Measurements from ENCODE around the gene LRSAM1. TPM values are rescaled to one million over a fixed set of nuclear protein-coding genes. Genes with fewer than 3 reads are reported as not detected.

The LRSAM1 gene
- total and polyA plus RNA-seq, 2 donors = 12.6 to 21.2 TPM

DNA sequence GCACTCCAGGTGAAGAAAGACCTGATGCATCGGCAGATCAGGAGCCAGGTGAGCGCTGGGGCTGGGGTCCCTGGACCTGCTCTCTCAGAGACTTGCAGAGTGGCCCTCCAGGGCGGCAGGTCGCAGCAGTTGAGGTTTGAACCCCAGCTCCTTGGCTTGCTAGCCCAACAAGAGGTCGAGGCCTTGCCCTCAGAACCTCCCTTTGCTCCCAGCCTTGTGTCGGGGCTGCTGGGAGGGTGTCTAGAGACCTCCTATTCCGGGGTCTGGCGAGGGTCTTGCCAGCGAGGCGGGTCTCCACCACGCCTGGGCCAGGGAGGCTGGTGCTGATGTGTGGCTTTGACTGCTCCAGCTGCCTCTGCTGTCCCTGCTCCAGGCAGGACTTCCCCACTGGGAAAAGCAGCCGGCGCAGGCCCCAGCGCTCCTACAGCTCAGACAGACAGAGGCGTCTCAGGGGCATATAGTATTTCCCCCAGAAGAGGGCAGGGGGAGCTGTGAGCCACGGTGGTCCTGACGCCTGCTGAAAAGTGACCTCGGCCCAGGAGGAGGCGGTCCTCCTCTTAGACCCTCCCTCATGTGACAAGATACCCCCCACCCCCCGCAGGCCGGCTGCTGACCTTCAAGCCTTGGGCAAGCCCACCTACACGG is 38.3 kb downstream of the LRSAM1 start:
- Histone ChIP-seq H3K27ac (ENCODE audit: low read depth) (no peak overlapping the region), H3K36me3 (ENCODE audit: insufficient read depth) (no peaks in the 10 kb centered on the region)

DNA sequence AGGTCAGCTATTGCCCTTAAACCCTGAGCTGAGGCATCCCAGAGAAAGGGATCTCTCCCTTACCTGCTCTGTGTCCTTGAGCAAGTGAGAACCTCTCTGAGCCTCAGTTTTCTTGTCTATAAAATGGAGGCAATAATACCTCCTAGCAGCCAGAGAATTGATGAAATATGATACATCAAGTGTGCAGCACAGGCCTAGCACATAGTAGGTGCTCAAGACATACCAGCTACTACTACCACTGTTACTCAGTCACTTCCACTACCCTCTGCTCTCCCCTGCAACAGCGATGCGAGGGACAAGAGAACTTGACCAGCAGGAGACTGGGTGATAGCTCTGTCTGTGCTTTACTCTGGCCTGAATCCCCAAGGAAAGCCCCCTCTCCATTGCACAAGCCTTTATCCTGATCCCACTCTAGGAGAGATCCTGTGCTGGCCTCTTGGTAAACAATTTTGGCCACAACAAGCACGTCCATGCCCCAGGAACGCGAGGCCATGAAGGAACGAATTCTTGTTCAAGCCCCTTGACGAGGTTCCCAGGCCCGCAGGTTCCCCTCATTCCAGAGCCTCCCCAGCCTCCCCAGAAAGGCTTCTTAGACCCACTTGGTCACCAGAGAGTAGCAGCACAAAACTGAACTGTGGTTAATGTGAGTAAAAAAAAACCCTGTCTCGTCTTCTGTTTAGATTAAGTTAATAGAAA is 39.4 kb downstream of the LRSAM1 start:
- H3K27ac ChIP-seq (ENCODE audit: low read depth) = no peak overlapping the region
- H3K4me1 ChIP-seq (ENCODE audit: insufficient read depth) = no peaks in the 10 kb centered on the region
- no peaks in the 10 kb centered on the region for H3K36me3 ChIP-seq (ENCODE audit: insufficient read depth)
- 86% methylated on average over 9 of the region's 9 CpGs for WGBS
- no peak overlapping the region for H3K4me3 ChIP-seq (ENCODE audit: low read depth, low read length)
- DNase-seq (ENCODE audit: extremely low spot score) = no peak

More for the DNA sequence above, 38.3 kb downstream of the LRSAM1 start:
- 80% methylated on average over 22 of the region's 22 CpGs for WGBS
- Histone ChIP-seq H3K4me3 (ENCODE audit: low read depth, low read length) (no peak overlapping the region), H3K4me1 (ENCODE audit: insufficient read depth) (no peaks in the 10 kb centered on the region)
- DNase-seq (ENCODE audit: extremely low spot score) = no peak

DNA sequence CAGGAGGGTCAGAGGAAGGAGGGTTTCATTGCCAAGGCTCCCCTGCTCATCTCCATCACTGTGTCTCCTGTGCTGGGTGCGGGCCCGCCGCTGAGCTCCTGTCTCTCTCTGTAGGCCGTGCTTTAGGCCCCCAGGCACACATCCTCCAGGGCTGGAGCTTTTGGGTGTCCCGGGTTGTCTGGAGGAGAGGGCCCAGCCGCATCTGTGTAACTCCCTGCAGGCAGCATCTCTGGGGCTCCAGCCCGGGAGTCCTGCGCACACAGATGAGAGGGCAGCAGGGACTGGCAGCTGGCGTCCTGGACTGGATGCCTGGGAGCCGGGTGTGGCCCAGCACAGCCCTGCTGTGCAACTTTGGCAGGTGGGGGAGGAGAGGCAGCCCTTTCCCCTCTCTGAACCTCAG is 40.2 kb downstream of the LRSAM1 start:
- 84% methylated on average over 10 of the region's 10 CpGs for WGBS
- no peak overlapping the region for H3K4me3 ChIP-seq (ENCODE audit: low read depth, low read length)
- H3K36me3 ChIP-seq (ENCODE audit: insufficient read depth) = no peaks in the 10 kb centered on the region
- no peak overlapping the region for H3K27ac ChIP-seq (ENCODE audit: low read depth)
- H3K4me1 ChIP-seq (ENCODE audit: insufficient read depth) = no peaks in the 10 kb centered on the region
- DNase-seq (ENCODE audit: extremely low spot score) = no peak

DNA sequence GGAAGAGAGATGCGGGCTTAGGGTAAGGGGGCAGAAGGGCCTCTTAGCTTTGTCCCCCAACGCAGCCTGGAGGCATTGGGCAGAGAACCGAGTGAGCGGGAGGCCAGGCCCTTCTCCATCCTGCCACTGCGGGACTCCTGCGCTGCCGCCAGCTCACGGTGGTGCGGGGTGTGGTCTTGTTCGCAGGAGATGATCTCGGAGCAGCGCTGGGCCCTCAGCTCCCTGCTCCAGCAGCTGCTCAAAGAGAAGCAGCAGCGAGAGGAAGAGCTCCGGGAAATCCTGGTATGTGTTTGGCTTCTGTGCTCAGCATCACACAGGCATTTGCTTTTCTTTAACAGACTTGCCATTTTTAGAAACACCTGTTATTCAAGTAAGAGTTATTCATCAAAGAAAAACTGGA is 41.3 kb downstream of the LRSAM1 start:
- no peak overlapping the region for H3K27ac ChIP-seq (ENCODE audit: low read depth)
- H3K36me3 ChIP-seq (ENCODE audit: insufficient read depth) = no peaks in the 10 kb centered on the region

DNA sequence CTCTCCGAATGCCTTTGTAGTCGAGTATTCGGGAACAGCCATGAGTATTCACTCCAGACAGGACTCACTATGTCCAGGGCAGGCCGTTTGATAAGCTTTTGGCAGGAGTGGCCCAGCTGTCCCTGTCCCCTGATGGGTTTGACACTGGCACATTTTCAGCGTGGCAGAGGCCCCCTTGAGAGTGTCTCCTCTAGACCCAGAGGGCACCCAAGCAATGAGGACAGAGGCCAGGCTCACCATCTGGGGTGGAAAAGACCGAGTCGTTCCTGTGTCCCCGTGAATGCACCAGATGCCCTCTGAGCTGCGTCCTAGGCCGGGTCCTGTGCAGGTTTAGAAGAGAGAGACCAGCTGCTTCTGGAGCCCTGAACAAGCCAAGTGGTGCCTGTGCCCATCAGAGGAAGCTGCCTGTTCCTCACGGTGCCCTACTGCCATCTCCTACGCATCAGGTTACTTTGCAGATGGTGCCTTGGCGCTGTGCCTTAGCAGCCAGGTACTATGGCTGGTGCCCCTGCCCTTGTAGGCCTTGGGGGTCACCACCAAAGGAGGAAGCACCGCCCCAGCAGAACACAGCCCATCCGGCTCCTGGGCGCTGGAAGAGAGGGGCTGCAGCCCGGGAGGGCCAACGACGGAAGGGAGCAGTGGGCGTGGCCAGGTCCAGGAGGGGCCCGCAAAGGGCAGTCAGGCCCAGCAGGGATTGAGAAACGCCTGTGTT is 42.4 kb downstream of the LRSAM1 start:
- Histone ChIP-seq H3K36me3 (ENCODE audit: insufficient read depth) (no peaks in the 10 kb centered on the region), H3K4me3 (ENCODE audit: low read depth, low read length) (no peak overlapping the region), H3K27ac (ENCODE audit: low read depth) (no peak overlapping the region), H3K4me1 (ENCODE audit: insufficient read depth) (no peaks in the 10 kb centered on the region)
- WGBS = 85% methylated on average over 22 of the region's 22 CpGs
- DNase-seq (ENCODE audit: extremely low spot score) = no peak

More for the DNA sequence above, 41.3 kb downstream of the LRSAM1 start:
- Histone ChIP-seq H3K4me1 (ENCODE audit: insufficient read depth) (no peaks in the 10 kb centered on the region), H3K4me3 (ENCODE audit: low read depth, low read length) (no peak overlapping the region)
- 85% methylated on average over 14 of the region's 14 CpGs for whole genome bisulfite sequencing
- DNase-seq (ENCODE audit: extremely low spot score) = no peak

DNA sequence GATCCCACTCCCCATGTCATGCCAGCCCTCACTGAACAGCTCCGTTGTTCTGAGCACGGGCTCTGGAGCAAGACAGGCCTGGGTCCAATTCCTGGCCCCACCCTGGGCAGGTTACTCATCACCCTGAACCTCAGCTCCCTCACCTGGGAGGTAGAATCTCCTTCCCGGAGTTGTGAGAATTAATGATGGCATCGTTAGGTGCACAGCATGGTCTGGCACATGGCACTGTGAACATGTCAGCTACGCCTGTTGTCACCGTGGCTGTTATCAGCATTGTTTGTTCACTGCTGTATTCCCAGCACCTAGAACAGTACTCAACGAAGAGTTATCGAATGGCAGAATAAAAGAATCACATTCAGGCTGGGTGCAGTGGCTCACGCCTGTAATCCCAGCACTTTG is 43.0 kb downstream of the LRSAM1 start:
- 80% methylated on average over 9 of the region's 9 CpGs for WGBS
- H3K27ac ChIP-seq (ENCODE audit: low read depth) = no peak overlapping the region
- no peak for DNase-seq (ENCODE audit: extremely low spot score)
- H3K36me3 ChIP-seq (ENCODE audit: insufficient read depth) = no peaks in the 10 kb centered on the region
- H3K4me1 ChIP-seq (ENCODE audit: insufficient read depth) = no peaks in the 10 kb centered on the region
- H3K4me3 ChIP-seq (ENCODE audit: low read depth, low read length) = no peak overlapping the region

DNA sequence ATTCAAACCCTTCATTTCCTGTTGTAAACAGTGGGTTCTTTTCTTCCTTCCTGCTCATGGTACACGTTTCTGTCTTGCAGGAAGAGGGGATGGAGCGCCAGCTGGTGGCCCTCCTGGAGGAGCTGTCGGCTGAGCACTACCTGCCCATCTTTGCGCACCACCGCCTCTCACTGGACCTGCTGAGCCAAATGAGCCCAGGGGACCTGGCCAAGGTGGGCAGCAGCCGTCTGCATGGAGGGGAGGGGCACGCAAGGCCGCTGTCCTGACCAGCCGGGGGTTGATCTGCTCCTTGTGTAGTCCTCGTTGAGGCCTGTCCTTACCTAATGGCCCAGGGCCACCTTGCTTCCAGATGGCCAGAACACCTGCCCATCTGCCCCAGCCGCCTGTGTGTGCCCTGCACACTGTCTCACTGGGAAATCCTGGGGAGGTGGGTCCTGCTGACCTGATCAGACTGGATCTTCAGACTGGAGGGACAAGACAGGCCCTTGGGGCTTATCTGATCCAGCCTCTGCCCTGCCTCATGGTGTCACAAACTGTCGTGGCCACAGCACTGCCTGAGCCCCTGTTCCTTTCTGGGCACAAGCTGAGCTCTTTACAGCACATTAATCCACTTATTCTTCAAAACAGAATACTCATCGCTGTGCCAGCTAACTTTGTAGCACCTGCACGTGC is 44.7 kb downstream of the LRSAM1 start:
- H3K36me3 ChIP-seq (ENCODE audit: insufficient read depth) = no peaks in the 10 kb centered on the region
- WGBS = 80% methylated on average over 14 of the region's 14 CpGs
- H3K27ac ChIP-seq (ENCODE audit: low read depth) = no peak overlapping the region
- H3K4me1 ChIP-seq (ENCODE audit: insufficient read depth) = no peaks in the 10 kb centered on the region
- DNase-seq (ENCODE audit: extremely low spot score) = no peak
- no peak overlapping the region for H3K4me3 ChIP-seq (ENCODE audit: low read depth, low read length)

DNA sequence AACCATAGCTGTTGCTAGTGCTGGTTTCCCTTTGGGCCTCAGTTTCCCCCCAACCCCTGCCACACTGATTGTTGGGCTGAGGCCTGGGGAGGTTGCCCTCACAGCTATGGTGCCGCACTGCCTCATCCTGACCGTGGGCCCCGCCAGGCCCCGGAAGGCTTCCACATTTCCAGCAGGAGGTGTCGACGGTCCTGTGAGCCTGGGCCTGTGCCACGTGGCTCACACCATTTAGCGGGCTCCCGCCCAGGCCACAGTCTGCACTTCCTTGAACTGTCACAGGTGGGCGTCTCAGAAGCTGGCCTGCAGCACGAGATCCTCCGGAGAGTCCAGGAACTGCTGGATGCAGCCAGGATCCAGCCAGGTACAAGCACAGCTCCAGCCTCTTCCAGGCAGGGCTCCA is 45.7 kb downstream of the LRSAM1 start:
- Histone ChIP-seq H3K4me3 (ENCODE audit: low read depth, low read length) (no peak overlapping the region), H3K4me1 (ENCODE audit: insufficient read depth) (no peaks in the 10 kb centered on the region), H3K36me3 (ENCODE audit: insufficient read depth) (no peaks in the 10 kb centered on the region), H3K27ac (ENCODE audit: low read depth) (no peak overlapping the region)
- 87% methylated on average over 12 of the region's 12 CpGs for WGBS
- DNase-seq (ENCODE audit: extremely low spot score) = no peak

DNA sequence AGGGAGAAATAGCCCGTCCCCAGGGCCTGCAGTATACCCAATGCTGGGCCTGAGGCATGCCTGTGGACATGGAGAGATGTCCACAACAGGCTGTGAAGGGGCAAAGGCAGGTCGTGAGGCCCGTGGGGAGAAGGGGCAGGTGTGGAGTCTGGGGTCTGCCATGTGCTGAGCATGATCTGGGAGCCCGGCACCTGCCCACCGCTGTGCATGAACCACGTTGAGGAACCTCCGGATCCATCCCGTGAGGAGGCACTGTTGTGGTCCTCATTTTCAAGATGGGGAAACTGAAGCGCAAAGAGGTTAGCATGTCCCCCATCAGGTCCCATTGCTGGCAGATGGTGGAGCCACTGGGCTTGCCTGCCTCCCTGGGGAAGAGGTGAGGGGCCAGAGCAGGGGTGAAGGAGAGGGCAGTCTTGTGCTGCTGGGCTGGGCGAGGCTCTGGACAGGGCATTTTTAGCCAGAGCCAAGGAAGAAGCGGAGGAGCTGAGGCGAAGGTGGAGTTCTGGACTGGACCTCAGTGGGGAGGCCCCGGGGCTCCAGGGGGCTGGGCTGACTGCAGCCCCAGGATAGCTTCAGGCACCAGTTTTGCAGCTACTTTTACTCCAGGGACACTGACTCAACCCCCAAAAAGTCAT is 46.5 kb downstream of the LRSAM1 start:
- Histone ChIP-seq H3K36me3 (ENCODE audit: insufficient read depth) (peaks cover 2% of the 10 kb centered on the region), H3K4me1 (ENCODE audit: insufficient read depth) (no peaks in the 10 kb centered on the region), H3K4me3 (ENCODE audit: low read depth, low read length) (no peak overlapping the region), H3K27ac (ENCODE audit: low read depth) (no peak overlapping the region)
- no peak for DNase-seq (ENCODE audit: extremely low spot score)
- WGBS = 92% methylated on average over 13 of the region's 13 CpGs

DNA sequence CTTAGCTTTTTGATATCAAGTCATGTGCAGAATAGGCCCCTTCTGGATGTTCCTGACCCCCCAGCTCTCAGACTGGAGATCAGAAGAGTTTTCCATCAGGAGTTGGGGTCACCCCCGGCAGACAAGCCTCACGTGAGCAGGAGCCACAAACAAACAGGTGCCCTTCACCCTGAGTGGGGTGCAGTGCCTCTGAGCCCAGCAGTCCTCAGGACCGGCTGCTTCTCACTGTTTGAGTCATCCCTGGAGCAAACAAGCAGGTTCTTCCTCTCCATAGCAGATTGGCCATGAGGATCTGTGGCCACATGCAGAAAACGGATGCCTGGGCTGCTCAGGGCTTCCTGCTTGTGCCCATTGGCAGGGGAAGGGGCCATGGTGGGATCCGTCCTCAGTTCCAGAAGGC is 47.0 kb downstream of the LRSAM1 start:
- WGBS = 86% methylated on average over 5 of the region's 5 CpGs
- no peak overlapping the region for H3K27ac ChIP-seq (ENCODE audit: low read depth)
- H3K36me3 ChIP-seq (ENCODE audit: insufficient read depth) = peaks cover 3% of the 10 kb centered on the region

DNA sequence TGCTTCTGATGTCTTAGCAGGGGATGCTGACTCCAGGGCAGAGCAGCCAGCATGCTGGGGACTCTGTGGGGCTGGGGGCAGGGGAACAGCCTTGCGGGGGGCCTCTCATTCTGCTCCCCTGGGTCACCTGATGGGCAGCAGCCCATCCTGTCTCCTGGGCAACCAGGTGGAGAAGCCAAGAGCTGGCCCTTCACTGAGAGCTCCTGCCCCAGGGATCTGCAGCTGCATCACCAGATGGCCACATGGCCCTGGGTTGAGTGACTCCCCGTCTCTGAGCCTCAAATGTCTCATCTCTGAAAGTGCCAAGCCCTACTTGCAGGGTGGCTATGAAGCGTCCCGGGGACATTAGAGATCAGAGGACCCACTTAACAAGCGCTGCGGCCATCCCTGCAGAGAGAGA is 49.1 kb downstream of the LRSAM1 start:
- no peaks in the 10 kb centered on the region for H3K4me1 ChIP-seq (ENCODE audit: insufficient read depth)
- no peak for DNase-seq (ENCODE audit: extremely low spot score)
- WGBS = 84% methylated on average over 6 of the region's 6 CpGs
- no peak overlapping the region for H3K27ac ChIP-seq (ENCODE audit: low read depth)
- peaks cover 3% of the 10 kb centered on the region for H3K36me3 ChIP-seq (ENCODE audit: insufficient read depth)
- no peak overlapping the region for H3K4me3 ChIP-seq (ENCODE audit: low read depth, low read length)

More for the DNA sequence above, 47.0 kb downstream of the LRSAM1 start:
- no peak for DNase-seq (ENCODE audit: extremely low spot score)
- no peaks in the 10 kb centered on the region for H3K4me1 ChIP-seq (ENCODE audit: insufficient read depth)
- no peak overlapping the region for H3K4me3 ChIP-seq (ENCODE audit: low read depth, low read length)

DNA sequence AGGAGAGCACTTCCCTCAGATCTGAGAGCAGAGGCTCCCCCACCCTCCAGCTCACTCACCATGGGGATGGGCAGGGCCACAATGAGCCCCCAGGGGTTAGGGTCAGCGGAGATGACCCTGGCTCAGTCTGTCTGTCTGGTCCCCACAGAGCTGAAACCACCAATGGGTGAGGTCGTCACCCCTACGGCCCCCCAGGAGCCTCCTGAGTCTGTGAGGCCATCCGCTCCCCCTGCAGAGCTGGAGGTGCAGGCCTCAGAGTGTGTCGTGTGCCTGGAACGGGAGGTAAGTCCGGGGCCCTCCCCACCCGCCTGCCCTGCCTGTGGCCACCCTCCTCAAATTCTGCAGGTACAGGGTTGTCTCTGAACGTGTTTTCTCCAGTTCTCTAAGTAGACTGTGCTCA is 49.6 kb downstream of the LRSAM1 start:
- Histone ChIP-seq H3K36me3 (ENCODE audit: insufficient read depth) (peaks cover 3% of the 10 kb centered on the region), H3K4me1 (ENCODE audit: insufficient read depth) (no peaks in the 10 kb centered on the region)
- 81% methylated on average over 9 of the region's 9 CpGs for WGBS

DNA sequence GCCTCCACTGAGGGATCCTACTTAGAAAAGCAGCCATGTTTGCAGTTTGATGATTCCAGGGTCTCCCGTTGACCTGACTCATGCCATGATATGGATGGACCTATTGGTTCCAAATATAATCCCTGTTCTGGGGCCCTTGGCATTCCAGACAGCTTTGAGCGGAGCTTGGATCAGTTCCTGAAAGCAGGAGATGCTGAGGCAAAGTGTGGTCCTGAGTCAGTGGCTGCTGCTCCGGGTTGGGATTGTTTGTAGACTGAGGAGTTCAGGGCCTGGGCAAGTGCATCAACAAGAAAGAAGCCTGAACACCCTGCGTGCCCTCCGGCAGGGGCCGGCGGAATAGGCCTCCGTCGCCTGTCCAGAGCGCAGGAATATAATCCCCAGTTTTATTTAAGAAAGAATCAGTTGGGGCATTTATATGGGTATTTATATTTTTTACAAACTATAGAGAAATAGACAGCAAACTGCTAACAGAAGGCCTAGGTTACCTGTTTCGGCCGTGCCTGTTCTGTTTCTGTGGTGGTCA is 50.6 kb downstream of the LRSAM1 start:
- Histone ChIP-seq H3K27ac (ENCODE audit: low read depth) (no peak overlapping the region), H3K36me3 (ENCODE audit: insufficient read depth) (peaks cover 6% of the 10 kb centered on the region), H3K4me1 (ENCODE audit: insufficient read depth) (no peaks in the 10 kb centered on the region), H3K4me3 (ENCODE audit: low read depth, low read length) (no peak overlapping the region)
- 89% methylated on average over 12 of the region's 12 CpGs for WGBS
- no peak for DNase-seq (ENCODE audit: extremely low spot score)

More for the DNA sequence above, 49.6 kb downstream of the LRSAM1 start:
- no peak overlapping the region for H3K27ac ChIP-seq (ENCODE audit: low read depth)
- DNase-seq (ENCODE audit: extremely low spot score) = no peak
- H3K4me3 ChIP-seq (ENCODE audit: low read depth, low read length) = no peak overlapping the region

All from urinary bladder (tissue), 4 donors.